HL-60 (cell line): ENCODE data around the gene KIF12.

Source experiments
- CTCF ChIP-seq: IDR thresholded peaks from one replicate; pipeline ENCODE4 v1.5.1; 2011; ENCODE audit warnings: low read length, control low read depth, inconsistent platforms; ENCODE audit not compliant: insufficient read depth
- POLR2AphosphoS5 ChIP-seq: IDR thresholded peaks from 2 replicates; pipeline ENCODE4 v1.6.1; 2012; ENCODE audit warnings: low read depth
- SPI1 ChIP-seq: IDR thresholded peaks from 2 replicates; pipeline ENCODE4 v1.6.1; 2012; ENCODE audit warnings: low read depth, mild to moderate bottlenecking, borderline replicate concordance
- TF ChIP-seq, protein P1 (sequence below): IDR thresholded peaks from 2 replicates; pipeline ENCODE4 v1.6.1; 2012; ENCODE audit warnings: low read depth; ENCODE audit not compliant: insufficient replicate concordance

GRCh38 chr9:114119242-114120191 lies 20.4 kb upstream of the KIF12 start:
- TF ChIP-seq CTCF (no peak), POLR2AphosphoS5 (no peak), SPI1 (no peak)
- TF ChIP-seq, protein P1, sequence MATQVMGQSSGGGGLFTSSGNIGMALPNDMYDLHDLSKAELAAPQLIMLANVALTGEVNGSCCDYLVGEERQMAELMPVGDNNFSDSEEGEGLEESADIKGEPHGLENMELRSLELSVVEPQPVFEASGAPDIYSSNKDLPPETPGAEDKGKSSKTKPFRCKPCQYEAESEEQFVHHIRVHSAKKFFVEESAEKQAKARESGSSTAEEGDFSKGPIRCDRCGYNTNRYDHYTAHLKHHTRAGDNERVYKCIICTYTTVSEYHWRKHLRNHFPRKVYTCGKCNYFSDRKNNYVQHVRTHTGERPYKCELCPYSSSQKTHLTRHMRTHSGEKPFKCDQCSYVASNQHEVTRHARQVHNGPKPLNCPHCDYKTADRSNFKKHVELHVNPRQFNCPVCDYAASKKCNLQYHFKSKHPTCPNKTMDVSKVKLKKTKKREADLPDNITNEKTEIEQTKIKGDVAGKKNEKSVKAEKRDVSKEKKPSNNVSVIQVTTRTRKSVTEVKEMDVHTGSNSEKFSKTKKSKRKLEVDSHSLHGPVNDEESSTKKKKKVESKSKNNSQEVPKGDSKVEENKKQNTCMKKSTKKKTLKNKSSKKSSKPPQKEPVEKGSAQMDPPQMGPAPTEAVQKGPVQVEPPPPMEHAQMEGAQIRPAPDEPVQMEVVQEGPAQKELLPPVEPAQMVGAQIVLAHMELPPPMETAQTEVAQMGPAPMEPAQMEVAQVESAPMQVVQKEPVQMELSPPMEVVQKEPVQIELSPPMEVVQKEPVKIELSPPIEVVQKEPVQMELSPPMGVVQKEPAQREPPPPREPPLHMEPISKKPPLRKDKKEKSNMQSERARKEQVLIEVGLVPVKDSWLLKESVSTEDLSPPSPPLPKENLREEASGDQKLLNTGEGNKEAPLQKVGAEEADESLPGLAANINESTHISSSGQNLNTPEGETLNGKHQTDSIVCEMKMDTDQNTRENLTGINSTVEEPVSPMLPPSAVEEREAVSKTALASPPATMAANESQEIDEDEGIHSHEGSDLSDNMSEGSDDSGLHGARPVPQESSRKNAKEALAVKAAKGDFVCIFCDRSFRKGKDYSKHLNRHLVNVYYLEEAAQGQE: no peak
